ENCODE measurements around the gene SLC5A9.

Gene SLC5A9

DNA sequence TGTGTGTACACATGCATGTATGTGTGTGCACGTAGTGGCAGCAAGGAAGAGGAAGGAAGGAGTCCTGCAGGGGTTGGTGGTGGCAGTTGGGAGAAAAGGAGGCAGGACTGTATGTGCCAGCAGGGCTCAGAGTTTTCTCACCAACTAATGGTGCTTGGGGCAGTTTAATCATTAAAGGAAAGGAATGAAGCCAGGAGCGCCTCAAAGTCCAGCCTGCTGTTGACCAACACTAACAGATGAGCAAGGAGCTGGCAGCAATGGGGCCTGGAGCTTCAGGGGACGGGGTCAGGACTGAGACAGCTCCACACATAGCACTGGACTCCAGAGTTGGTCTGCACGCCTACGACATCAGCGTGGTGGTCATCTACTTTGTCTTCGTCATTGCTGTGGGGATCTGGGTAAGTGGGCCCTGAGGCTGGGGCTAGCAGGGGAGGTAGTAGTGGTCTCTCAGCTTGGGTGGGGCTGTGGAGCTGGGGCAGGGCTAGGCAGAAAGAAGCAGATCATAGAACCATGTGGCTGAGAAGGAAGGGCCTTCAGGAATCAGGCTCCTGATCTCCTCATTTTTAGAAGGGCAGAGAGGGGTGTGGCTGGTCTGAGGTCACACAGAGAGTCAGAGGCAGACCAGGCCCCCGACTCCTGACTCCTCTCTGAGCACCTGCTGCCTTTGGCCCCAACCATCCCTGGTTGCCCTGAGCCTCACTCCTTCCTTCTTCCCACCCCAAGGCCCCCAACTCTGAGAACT lies at the start of gene SLC5A9:
Gene SLC5A9 (plus strand): TSS at position 216 of the 742 bp plus-strand sequence. CDS start 21 bp downstream, at position 237.
- TF ChIP-seq, protein P1, sequence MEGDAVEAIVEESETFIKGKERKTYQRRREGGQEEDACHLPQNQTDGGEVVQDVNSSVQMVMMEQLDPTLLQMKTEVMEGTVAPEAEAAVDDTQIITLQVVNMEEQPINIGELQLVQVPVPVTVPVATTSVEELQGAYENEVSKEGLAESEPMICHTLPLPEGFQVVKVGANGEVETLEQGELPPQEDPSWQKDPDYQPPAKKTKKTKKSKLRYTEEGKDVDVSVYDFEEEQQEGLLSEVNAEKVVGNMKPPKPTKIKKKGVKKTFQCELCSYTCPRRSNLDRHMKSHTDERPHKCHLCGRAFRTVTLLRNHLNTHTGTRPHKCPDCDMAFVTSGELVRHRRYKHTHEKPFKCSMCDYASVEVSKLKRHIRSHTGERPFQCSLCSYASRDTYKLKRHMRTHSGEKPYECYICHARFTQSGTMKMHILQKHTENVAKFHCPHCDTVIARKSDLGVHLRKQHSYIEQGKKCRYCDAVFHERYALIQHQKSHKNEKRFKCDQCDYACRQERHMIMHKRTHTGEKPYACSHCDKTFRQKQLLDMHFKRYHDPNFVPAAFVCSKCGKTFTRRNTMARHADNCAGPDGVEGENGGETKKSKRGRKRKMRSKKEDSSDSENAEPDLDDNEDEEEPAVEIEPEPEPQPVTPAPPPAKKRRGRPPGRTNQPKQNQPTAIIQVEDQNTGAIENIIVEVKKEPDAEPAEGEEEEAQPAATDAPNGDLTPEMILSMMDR (conservative IDR thresholded peaks at IDR 0.05; ENCODE audit: low read depth, low read length): no peak
- H3K4me3 ChIP-seq (ENCODE audit: low read depth, low read length): no peak within 1 kb of the TSS
- DNase-seq (ENCODE audit: low read depth): no peak

DNA sequence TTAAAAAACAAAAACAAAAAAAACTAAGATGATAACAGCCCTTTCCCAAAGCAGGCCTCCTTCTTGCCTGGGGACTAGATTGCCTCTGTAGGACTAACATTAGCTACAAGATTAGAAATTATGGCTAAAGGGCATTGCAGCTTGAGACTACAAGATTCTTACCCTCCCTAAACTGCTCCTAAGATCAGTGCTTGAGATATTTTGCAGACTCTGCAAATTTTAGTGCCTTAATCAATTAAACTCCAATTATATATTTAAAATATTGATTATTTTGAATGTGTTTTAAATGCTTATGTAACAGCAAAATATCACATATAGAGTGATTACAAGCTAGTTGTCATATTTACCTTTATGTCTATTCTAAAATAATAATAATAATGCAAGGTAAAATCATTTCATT lies 47.4 kb upstream of the SLC5A9 start:
- TF ChIP-seq, protein P1 (conservative IDR thresholded peaks at IDR 0.05; ENCODE audit: low read depth, low read length): no peak
- no peak for DNase-seq (ENCODE audit: low read depth)
- H3K4me3 ChIP-seq (ENCODE audit: low read depth, low read length): no peak overlapping the region

DNA sequence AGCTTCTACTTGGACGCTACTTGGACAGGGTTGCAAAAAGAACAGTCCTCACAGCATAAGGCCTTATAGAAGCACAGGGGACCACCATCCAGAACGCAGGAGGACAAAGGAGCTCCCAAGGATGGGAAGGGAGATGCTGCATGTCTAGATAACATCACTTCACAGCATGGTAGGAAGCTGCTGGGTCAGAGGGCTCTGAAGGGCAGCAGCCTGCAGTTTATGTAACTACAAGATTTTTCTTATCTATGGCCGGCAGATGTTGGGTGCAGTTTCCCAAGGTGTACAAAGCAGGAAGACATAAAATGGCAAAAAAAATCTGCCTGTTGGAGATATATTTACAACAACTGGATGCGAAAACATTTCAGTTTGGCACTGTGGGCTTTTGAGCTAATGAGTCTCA lies 45.3 kb upstream of the SLC5A9 start:
- no peak overlapping the region for H3K4me3 ChIP-seq (ENCODE audit: low read depth, low read length)
- DNase-seq (ENCODE audit: low read depth): peak; percentile 47
- TF ChIP-seq, protein P1 (conservative IDR thresholded peaks at IDR 0.05; ENCODE audit: low read depth, low read length): peak; percentile 44

DNA sequence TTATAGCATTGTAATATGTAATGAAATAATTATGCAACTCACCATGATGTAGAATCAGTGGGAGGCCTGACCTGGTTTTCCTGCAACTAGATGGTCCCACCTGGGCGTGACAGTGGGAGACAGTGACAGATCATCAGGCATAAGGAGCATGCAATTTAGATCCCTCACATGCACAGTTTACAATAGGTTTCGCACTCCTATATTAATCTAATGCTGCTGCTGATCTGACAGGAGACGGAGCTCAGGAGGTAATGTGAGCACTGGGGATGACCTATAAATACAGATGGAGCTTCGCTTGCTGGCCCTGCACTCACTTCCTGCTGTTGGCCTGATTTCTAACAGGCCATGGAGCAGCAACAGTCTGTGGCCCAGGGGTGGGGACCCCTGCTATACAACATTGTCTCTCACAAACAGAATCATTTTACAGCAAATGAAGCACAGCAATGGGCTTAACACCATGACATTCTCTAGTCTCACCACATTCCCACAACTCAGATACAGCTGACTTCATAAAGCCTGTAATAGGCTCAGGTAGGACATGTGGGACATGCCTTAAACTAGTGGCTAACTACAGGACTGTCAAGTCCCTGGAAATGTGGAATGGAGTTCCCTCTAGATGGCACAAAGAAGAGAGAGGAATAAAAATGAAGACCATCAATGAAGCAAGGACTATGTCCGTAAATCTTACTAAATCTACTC lies 40.7 kb upstream of the SLC5A9 start:
- H3K4me3 ChIP-seq (ENCODE audit: low read depth, low read length): no peak overlapping the region
- no peak for DNase-seq (ENCODE audit: low read depth)
- TF ChIP-seq, protein P1 (conservative IDR thresholded peaks at IDR 0.05; ENCODE audit: low read depth, low read length): no peak

DNA sequence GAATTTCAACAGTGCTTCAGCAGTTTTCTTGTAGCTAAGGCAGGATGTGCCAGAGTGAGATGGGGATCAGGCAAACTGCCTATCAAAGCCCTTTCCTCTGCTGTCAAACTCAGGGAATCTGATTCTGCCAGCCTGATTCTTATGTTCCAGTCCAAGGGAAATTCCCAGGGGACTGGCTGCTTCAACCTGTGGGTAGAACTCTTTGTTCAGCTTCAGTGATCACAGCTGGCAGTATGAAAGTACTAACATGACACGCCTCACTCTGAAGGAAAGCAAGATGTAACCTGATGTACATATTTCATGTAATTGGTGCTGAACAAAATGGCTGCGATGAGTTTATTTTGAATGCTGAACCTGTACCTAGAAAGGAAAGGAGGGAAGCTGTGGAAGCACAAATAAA lies 40.1 kb upstream of the SLC5A9 start:
- TF ChIP-seq, protein P1 (conservative IDR thresholded peaks at IDR 0.05; ENCODE audit: low read depth, low read length): no peak
- H3K4me3 ChIP-seq (ENCODE audit: low read depth, low read length): no peak overlapping the region
- no peak for DNase-seq (ENCODE audit: low read depth)

DNA sequence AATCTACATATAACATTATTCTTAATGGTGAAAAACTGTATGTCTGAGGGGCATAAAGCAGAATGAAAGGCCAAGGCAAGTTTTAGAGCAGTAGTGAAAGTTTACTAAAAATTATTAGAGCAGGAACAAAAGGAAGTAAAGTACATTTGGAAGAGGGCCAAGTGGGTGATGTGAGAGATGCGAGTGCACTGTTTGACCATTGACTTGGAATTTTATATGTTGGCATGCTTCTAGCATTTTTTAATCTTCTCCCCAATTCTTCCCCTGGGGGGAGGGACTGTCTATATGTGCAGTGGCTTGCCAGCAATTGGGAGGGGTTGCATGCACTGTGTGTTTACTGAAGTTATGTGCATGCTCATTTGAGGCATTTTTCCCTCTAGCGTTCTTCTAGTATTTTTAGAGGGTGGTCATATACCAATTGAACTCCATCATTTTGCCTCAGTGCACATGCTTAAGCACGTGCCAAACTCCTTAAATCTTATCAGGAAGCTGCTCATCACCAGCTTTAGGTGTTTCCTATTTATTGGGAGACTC lies 36.1 kb upstream of the SLC5A9 start:
- no peak overlapping the region for H3K4me3 ChIP-seq (ENCODE audit: low read depth, low read length)
- TF ChIP-seq, protein P1 (conservative IDR thresholded peaks at IDR 0.05; ENCODE audit: low read depth, low read length): no peak
- no peak for DNase-seq (ENCODE audit: low read depth)

All from choroid plexus epithelial cell (primary cell).